K562 (cell line): Measurements from ENCODE around the gene CLCN2. TPM values are rescaled to one million over a fixed set of nuclear protein-coding genes. Genes with fewer than 3 reads are reported as not detected.

ENCODE experiments used
- ATAC-seq: fragments of 200-7000 bp; cut with Tn5 transposase; 3 replicates; pipeline ENCODE4 v1.9.1; 2020; ENCODE audit warnings: moderate library complexity
- BruUV-seq: library from RNA; stranded (reverse); fragments of 400-500 nt; replicated peaks from 2 replicates; lab custom pipeline; 2021; lab: Mats Ljungman, UMichigan
- CTCF ChIA-PET: fragments of 300-600 bp; formaldehyde crosslinking; extraction: SDS; loops from one replicate; lab custom pipeline; 2021; ENCODE audit warnings: low intra/inter-chr PET ratio; lab: Yijun Ruan, JAX
- POLR2A ChIA-PET: fragments of 300-600, 350-650 bp; sonication (Branson Sonifier 250); formaldehyde crosslinking; extraction: SDS; loops from one replicate; lab custom pipeline; 2021; ENCODE audit warnings: antibody characterized with exemption, inconsistent platforms; lab: Yijun Ruan, JAX
- DNase-seq, 4 experiments: peaks; one replicate each; pipeline versions ENCODE4 v3.0.0 to v3.0.0-alpha.2; 2011 to 2018; ENCODE audit warnings: low spot score in 3 of 4, mixed read lengths in 3 of 4; ENCODE audit errors: extremely low read depth in 1 of 4
- FAIRE-seq: peaks from 2 replicates; lab custom pipeline; 2011; peaks lifted over from hg19 to GRCh38; lab: Jason Lieb, UNC
- H2AFZ ChIP-seq: 2 replicates; pipeline ENCODE4 v1.6.0; 2011; ENCODE audit warnings: low read depth, low read length, control low read depth, inconsistent platforms
- H3K27ac ChIP-seq: fragments of 200-600 bp; 3 replicates; pipeline ENCODE4 v1.8.0; 2011; ENCODE audit warnings: low read depth, mild to moderate bottlenecking, control low read depth, inconsistent platforms, low read length, moderate library complexity, mixed read lengths; ENCODE audit errors: extremely low read depth
- H3K27me3 ChIP-seq, 2 experiments: fragments of 300-600 bp in 1 of 2; 2 replicates in 1 of 2; 3 replicates in 1 of 2; pipeline versions ENCODE4 v1.6.0 to v1.8.0; 2011; ENCODE audit warnings: inconsistent platforms in 2 of 2, low read length in 2 of 2, mild to moderate bottlenecking in 1 of 2, mixed read lengths in 1 of 2, moderate library complexity in 1 of 2; ENCODE audit not compliant: control insufficient read depth in 2 of 2, insufficient read depth in 2 of 2
- H3K36me3 ChIP-seq: fragments of 300-600 bp; 3 replicates; pipeline ENCODE4 v1.8.0; 2011; ENCODE audit warnings: mild to moderate bottlenecking, low read length, inconsistent platforms; ENCODE audit not compliant: control insufficient read depth, insufficient read depth
- H3K4me1 ChIP-seq, 2 experiments: fragments of 200-600 bp in 1 of 2; replicated peaks in 1 of 2; 2 replicates in 1 of 2; 3 replicates in 1 of 2; pipeline versions ENCODE4 v1.5.1 to v1.8.0; 2011; ENCODE audit warnings: inconsistent platforms in 2 of 2, low read length in 2 of 2, mild to moderate bottlenecking in 1 of 2, mixed read lengths in 1 of 2, moderate library complexity in 1 of 2; ENCODE audit not compliant: control insufficient read depth in 2 of 2, insufficient read depth in 2 of 2
- H3K4me2 ChIP-seq: 2 replicates; pipeline ENCODE4 v1.6.1; 2011; ENCODE audit warnings: low read length, control low read depth, inconsistent platforms, mixed read lengths; ENCODE audit not compliant: insufficient read depth
- H3K4me3 ChIP-seq: fragments of 200-600 bp; sonication (generic), shearing (Covaris generic); 2 replicates; pipeline ENCODE4 v1.5.1; 2016; ENCODE audit warnings: control low read depth, inconsistent platforms
- H3K79me2 ChIP-seq: fragments of 200-600 bp; 3 replicates; pipeline ENCODE4 v1.8.0; 2011; ENCODE audit warnings: low read length, inconsistent platforms; ENCODE audit not compliant: control insufficient read depth, insufficient read depth
- H3K9ac ChIP-seq, 2 experiments: 2 replicates each; pipeline versions ENCODE4 v1.6.0 to v1.6.1; 2011; ENCODE audit warnings: low read depth in 2 of 2, low read length in 2 of 2, control low read depth in 1 of 2, inconsistent platforms in 1 of 2, mild to moderate bottlenecking in 1 of 2, mixed read lengths in 1 of 2; ENCODE audit not compliant: insufficient read depth in 1 of 2
- H3K9me1 ChIP-seq: one replicate; pipeline ENCODE4 v1.6.0; 2011; ENCODE audit warnings: inconsistent platforms, mild to moderate bottlenecking, low read length, moderate library complexity; ENCODE audit not compliant: control insufficient read depth, insufficient read depth
- H3K9me3 ChIP-seq: replicated peaks from 2 replicates; pipeline ENCODE4 v1.5.1; 2011; ENCODE audit warnings: low read depth, low read length, inconsistent platforms; ENCODE audit not compliant: control insufficient read depth, insufficient read depth
- H4K20me1 ChIP-seq: replicated peaks from 2 replicates; pipeline ENCODE4 v1.6.1; 2011; ENCODE audit warnings: low read length, inconsistent platforms, mixed read lengths; ENCODE audit not compliant: control insufficient read depth, insufficient read depth
- DEAF1 ChIP-seq: fragments of 450-650 bp; formaldehyde crosslinking; IDR thresholded peaks from 2 replicates; pipeline ENCODE4 v1.4.0; 2020; ENCODE audit warnings: mild to moderate bottlenecking, moderate library complexity
- GTF2E2 ChIP-seq: fragments of 200-800 bp; sonication (Bioruptor generic); IDR thresholded peaks from 2 replicates; pipeline ENCODE4 v1.6.1; 2016; ENCODE audit warnings: missing genetic modification characterization, missing compliant biosample characterization
- MIER1 ChIP-seq: fragments of 450-650 bp; IDR thresholded peaks from 2 replicates; pipeline ENCODE4 v1.6.1; 2016; ENCODE audit warnings: antibody characterized with exemption, mild to moderate bottlenecking, low read depth
- RBM22 ChIP-seq: fragments of 200-400 bp; formaldehyde crosslinking; IDR thresholded peaks from 2 replicates; pipeline ENCODE4 v1.6.1; 2018; ENCODE audit warnings: low read length, low read depth; ENCODE audit not compliant: poor library complexity, severe bottlenecking
- SMARCC2 ChIP-seq: fragments of 450-650 bp; IDR thresholded peaks from 2 replicates; pipeline ENCODE4 v1.6.1; 2017; ENCODE audit warnings: antibody characterized with exemption, moderate library complexity, mild to moderate bottlenecking, low read depth
- TAL1 ChIP-seq: fragments of 450-650 bp; IDR thresholded peaks from 2 replicates; pipeline ENCODE4 v1.6.1; 2016; ENCODE audit warnings: mild to moderate bottlenecking
- ZFP36 ChIP-seq: fragments of 150-350 bp; IDR thresholded peaks from 2 replicates; pipeline ENCODE4 v1.6.1; 2018; ENCODE audit warnings: low read length, low read depth; ENCODE audit not compliant: partially characterized antibody
- WGBS: fragments of 100-300 bp; shearing (Covaris generic); methylation state at CpG from one replicate; pipeline ENCODE4 v1.1.6; 2016; ENCODE audit warnings: low coverage, mixed read lengths; ENCODE audit not compliant: insufficient coverage; ENCODE audit errors: missing lambda C conversion rate; 5-methylcytosine and 5-hydroxymethylcytosine counted together
- in situ Hi-C: fragments of 300-500 bp; cut with MboI; formaldehyde crosslinking; loops from 4 replicates; pipeline ENCODE4 v1.15.0; 2018; ENCODE audit warnings: inconsistent platforms, mixed read lengths
- intact Hi-C: fragments of 100-400 bp; cut with micrococcal nuclease; formaldehyde crosslinking; loops from 2 replicates; pipeline ENCODE4 v1.14.2; 2022
- polyA plus RNA-seq, 8 experiments: library from polyadenylated mRNA; depleted of rRNA in 4 of 8; stranded (reverse) in 5 of 8; unstranded in 3 of 8; fragments of >200 nt; fragmentation: Nextera tagmentation in 2 of 8; fragmentation: Illumina TruSeq in 1 of 8; extraction: Ambion mirVana in 2 of 8; extraction: Trizol in 1 of 8; gene quantifications; 2 replicates each; pipeline versions ENCODE4 v1.2.1 to v1.2.3, GENCODE V29; 2011 to 2014; ENCODE audit warnings: inconsistent platforms in 1 of 8, missing spikeins in 1 of 8
- total RNA-seq, 7 experiments: library from RNA; depleted of rRNA in 6 of 7; stranded (reverse); fragments of >200 nt in 6 of 7; fragmentation: Illumina TruSeq in 2 of 7; extraction: Trizol in 2 of 7; gene quantifications; 2 replicates each; pipeline versions ENCODE4 v1.2.1 to v1.2.3, GENCODE V29; 2011 to 2021; ENCODE audit warnings: low replicate concordance in 1 of 7

CLCN2 gene
- total and polyA plus RNA-seq, 9 of the 15 experiments (the other 6 are each of a cell fraction or from before 2014, with no cell fraction given) = 0.10 to 14.0 (median 6.9) TPM

GRCh38 chr3:184395320-184395660, 33.9 kb upstream of the CLCN2 start:
- intact Hi-C loops (no loop called here), in situ Hi-C loops (no loop called here)
- FAIRE-seq = no peak
- 3% methylated on average over 5 of the region's 5 CpGs for WGBS
- Histone ChIP-seq H3K79me2 (no peaks in the 10 kb centered on the region), H3K27me3 (peaks cover 48 to 66% of the 10 kb centered on the region in 2 experiments), H3K4me3 (no peak overlapping the region), H3K9me3 (no peaks in the 10 kb centered on the region), H3K4me1 (no peaks in the 10 kb centered on the region), H3K9ac (0 out of 4 replicates have a peak overlapping the region, but pooled peaks of 1 of the 2 experiments have one; percentile 20), H3K36me3 (no peaks in the 10 kb centered on the region), H3K9me1 (no peaks in the 10 kb centered on the region), H3K4me2 (no peak overlapping the region), H4K20me1 (no peaks in the 10 kb centered on the region), H2AFZ (no peak overlapping the region), H3K27ac (no peak overlapping the region)
- CTCF ChIA-PET = no interaction called here
- TF ChIP-seq RBM22 (no peak), ZFP36 (no peak), GTF2E2 (tag) (no peak), SMARCC2 (no peak), TAL1 (no peak), DEAF1 (CRISPR knock-in tag) (no peak), MIER1 (no peak)
- BruUV-seq = no TSS peak
- no peak for DNase-seq
- POLR2A ChIA-PET = interaction anchor here (0.9 kb wide), 1 partner anchor 9 kb away, joined by 3 read pairs; no protein-coding TSS in a partner anchor
- ATAC-seq = no peak
